NT2/D1 (cell line): ENCODE results near the gene LMBR1L.

Experiments
- SUZ12 ChIP-seq: IDR thresholded peaks from 2 replicates; pipeline ENCODE4 v1.6.1; 2011; ENCODE audit not compliant: insufficient read length, insufficient read depth; ENCODE audit errors: extremely low read depth
- YY1 ChIP-seq: IDR thresholded peaks from 2 replicates; pipeline ENCODE4 v1.6.1; 2011; ENCODE audit not compliant: insufficient read length, insufficient read depth
- ZNF274 ChIP-seq: IDR thresholded peaks from 2 replicates; pipeline ENCODE4 v1.6.1; 2011; ENCODE audit warnings: mild to moderate bottlenecking, low read depth, low read length

- TF ChIP-seq ZNF274 = no peak
- no peak for TF ChIP-seq YY1
- TF ChIP-seq SUZ12 = no peak
Measured at GRCh38 chr12:49064767-49065152, 45.9 kb downstream of the LMBR1L start.
